Measurements from ENCODE around the gene CASP1. TPM values are rescaled to one million over a fixed set of nuclear protein-coding genes. Genes with fewer than 3 reads are reported as not detected.
"Not testable (repeated sequence)": the region's sequence is repeated elsewhere in the genome, so short reads cannot be mapped to it uniquely, and the experiment has no call there.

The CASP1 gene
- total RNA-seq: 1 to 10 TPM; 6.1 to 8.8 TPM

DNA sequence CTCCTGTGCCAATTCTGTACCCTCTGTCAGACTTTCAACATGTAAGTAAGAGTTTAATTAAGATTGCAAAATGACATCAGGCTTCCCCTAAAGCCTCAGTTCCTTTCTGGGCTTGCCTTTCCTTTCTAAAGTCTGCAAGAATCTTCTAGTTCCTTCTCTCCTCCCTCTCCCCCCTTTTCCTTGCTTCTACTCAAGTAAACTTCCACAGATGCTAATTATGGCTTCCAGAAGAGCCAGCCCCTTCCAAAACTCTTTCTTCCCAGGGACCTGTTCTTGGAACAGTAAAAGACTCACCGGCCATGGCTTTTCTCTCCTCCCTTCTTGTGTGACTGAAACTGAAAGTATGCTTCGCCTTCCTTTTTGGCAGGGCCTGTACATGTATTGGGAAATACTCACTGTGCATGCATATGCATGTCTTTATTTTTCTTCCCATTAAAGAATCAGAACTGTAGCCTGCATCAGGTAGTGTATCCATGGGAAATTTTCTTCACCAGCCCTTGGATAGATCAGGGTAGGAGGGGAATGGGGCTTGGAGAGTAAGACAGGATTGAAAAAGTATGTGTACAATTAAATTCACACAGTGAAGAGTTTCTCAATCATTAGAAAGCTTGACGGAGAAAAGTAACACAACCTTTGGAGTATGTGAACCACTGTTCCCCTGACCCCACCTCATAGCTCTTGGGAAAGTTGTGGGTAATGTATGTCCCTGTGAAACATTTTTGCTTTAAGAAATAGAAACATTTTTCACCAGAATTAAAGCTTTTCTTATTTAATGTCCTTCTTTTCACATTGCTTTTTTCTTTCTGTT, at the start of gene CASP1:
Gene CASP1, minus strand, starts transcription at position 332 of the 808 bp plus-strand sequence. Its CDS starts 31 bp downstream, at position 301.
- peak within 1 kb of the TSS; percentile 30 to 45 for H3K4me3 ChIP-seq
- no peaks in the 10 kb centered on the region for H3K4me1 ChIP-seq
- H3K27ac ChIP-seq: peak within 1 kb of the TSS; percentile 53
- TF ChIP-seq, protein P1, sequence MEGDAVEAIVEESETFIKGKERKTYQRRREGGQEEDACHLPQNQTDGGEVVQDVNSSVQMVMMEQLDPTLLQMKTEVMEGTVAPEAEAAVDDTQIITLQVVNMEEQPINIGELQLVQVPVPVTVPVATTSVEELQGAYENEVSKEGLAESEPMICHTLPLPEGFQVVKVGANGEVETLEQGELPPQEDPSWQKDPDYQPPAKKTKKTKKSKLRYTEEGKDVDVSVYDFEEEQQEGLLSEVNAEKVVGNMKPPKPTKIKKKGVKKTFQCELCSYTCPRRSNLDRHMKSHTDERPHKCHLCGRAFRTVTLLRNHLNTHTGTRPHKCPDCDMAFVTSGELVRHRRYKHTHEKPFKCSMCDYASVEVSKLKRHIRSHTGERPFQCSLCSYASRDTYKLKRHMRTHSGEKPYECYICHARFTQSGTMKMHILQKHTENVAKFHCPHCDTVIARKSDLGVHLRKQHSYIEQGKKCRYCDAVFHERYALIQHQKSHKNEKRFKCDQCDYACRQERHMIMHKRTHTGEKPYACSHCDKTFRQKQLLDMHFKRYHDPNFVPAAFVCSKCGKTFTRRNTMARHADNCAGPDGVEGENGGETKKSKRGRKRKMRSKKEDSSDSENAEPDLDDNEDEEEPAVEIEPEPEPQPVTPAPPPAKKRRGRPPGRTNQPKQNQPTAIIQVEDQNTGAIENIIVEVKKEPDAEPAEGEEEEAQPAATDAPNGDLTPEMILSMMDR (IDR thresholded peaks at IDR 0.05): no peak
- H3K9me3 ChIP-seq: no peaks in the 10 kb centered on the region
- DNase-seq (ENCODE audit: low spot score): peak; percentile 81
- H3K27me3 ChIP-seq: no peaks in the 10 kb centered on the region
- H3K36me3 ChIP-seq: no peaks in the 10 kb centered on the region

DNA sequence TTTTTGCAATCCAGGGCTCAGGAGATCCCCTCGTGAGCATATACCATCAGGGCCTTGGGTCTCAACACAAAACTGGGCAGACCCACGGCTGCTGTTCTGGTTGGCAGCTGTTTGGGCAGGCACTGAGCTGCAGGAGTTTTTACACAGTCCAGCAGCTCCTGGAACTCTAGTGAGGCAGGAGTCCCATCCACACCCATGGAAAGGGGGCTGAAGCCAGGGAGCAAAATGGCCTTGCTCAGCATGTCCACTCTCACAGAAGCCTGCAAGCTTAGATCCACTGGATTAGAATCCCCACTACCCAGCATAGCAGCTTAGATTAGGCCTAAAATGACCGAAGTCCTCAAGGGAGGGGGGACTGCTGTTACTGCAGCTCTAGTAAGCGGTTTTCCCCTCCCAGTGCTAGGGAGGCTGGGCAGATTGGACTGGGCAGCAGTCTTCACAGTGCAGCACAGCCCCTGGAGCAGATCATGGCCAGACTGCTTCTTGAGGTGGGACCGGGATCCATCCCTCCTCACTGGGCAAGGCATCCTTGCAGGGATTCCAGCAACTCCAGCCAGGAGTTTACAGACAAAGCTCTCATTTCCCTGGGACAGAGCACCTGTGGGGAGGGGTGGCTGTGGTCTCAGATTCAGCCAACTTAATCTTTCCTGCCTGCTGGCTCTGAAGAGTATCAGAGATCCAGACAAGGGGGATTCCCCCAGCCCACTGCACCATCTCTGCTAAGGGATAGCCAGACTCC, 46.6 kb upstream of the CASP1 start:
- Histone ChIP-seq H3K27ac (no peak overlapping the region), H3K27me3 (no peaks in the 10 kb centered on the region)

DNA sequence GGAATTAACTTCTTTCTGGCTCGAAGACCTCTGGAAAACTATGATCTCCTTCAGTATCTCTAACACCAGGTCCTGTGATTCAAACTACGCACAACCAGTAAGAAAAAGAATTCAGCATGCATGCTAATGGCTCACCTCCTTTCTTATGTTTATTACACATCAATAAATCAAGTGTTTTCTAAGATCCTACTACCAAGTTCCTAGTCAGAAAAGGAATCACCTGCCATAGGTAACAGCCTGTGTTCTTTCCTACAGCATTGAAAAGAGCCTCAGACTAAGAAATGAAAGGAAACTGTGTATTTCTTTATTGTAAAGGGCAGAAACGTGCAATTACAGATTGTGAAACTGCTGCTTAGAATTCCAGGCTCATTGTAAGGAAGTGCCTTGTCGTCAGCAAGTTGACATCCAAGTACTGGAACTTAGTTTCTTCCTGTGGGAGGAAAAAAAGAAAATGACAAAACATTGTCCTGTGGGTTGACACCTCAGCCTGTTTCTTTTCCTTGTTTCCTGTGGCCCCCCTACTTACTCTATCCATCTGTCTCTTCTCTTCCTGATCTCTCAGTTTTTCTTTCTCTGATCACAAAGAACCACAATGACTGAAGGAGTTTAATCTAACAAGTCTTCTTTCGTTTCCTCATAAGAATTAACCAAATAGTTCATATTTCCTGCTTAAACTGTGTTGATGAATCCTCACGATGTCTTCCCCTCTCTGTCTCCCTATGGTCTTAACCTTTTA, 45.4 kb upstream of the CASP1 start:
- not testable (repeated sequence) for H3K27ac ChIP-seq; DNase-seq (ENCODE audit: low spot score); H3K4me1 ChIP-seq; H3K36me3 ChIP-seq; H3K27me3 ChIP-seq; H3K9me3 ChIP-seq; H3K4me3 ChIP-seq

More for the DNA sequence above, 46.6 kb upstream of the CASP1 start:
- H3K9me3 ChIP-seq: no peaks in the 10 kb centered on the region
- no peak overlapping the region for H3K4me3 ChIP-seq
- H3K4me1 ChIP-seq: no peaks in the 10 kb centered on the region
- H3K36me3 ChIP-seq: no peaks in the 10 kb centered on the region
- DNase-seq (ENCODE audit: low spot score): no peak
- TF ChIP-seq, protein P1 (IDR thresholded peaks at IDR 0.05): no peak

DNA sequence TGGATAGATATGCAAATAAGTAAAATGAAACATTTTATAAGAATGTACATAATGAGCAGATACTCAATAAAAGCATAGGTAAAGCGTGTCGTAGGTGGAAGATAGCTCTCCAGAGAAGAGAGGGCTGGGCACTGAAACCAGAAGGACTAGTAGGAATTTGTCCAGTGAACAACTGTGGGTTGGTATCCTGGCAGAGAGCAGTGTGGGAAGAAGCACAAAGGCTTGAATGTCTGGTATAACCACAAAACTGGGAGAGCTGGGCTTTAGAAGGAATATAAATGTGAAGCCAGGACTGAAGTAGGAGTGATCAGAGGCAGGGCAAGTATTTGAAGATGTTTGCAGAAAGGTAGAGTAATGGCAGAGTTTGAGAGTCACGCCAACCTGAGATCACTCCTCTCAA, 43.3 kb upstream of the CASP1 start:
- Histone ChIP-seq H3K4me1 (no peaks in the 10 kb centered on the region), H3K27me3 (no peaks in the 10 kb centered on the region), H3K27ac (no peak overlapping the region), H3K9me3 (no peaks in the 10 kb centered on the region), H3K4me3 (no peak overlapping the region), H3K36me3 (no peaks in the 10 kb centered on the region)
- DNase-seq (ENCODE audit: low spot score): no peak
- TF ChIP-seq, protein P1 (IDR thresholded peaks at IDR 0.05): no peak

DNA sequence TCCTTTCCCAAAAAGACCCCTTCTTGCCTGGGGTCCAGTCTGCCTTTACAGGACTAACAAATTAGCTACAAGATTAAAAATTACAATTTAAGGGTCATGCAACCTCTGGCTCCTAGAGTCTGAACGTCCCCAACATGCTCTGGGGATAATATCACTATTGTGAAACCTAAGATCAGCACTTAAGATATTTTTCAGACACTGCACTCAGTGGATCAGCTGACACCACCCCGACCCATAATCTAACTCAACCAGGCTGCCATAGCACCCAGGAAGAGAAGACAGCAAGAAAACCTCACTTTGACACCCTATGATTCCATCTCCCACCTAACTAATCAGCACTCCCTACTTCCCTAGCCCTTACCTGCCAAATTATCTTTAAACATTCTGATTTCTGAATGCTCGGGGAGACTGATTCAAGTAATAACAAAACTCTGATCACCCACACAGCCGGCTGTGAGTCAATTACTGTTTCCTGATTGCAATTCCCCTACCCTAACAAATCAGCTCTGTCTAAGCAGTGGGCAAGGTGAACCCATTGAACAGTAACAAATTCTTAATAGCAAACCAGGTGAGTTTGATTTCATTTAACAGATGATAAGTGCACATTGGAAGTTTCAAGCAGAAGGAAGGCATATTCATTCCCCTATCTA, 42.3 kb upstream of the CASP1 start:
- not testable (repeated sequence) for H3K9me3 ChIP-seq; H3K27ac ChIP-seq; H3K27me3 ChIP-seq; H3K4me1 ChIP-seq; H3K36me3 ChIP-seq; DNase-seq (ENCODE audit: low spot score); H3K4me3 ChIP-seq

DNA sequence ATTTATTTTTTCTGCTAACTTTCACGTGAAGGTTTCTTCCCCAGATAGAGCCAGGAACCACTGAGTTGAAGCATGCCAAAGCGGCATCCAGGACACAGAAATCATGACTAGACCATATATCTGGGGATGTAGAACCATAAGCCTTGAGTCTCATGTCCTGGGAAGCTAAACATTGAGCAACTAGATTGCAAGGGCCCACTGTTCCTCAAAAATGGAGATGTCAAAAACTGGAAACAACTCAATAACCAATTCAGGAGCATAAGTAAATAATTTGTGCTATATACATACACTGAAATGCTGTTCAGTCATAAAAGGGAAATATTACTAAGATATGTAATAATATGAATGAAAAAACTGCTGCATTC, 39.2 kb upstream of the CASP1 start:
- Histone ChIP-seq H3K9me3 (no peaks in the 10 kb centered on the region), H3K36me3 (no peaks in the 10 kb centered on the region), H3K27me3 (no peaks in the 10 kb centered on the region), H3K4me3 (no peak overlapping the region), H3K27ac (no peak overlapping the region), H3K4me1 (no peaks in the 10 kb centered on the region)
- TF ChIP-seq, protein P1 (IDR thresholded peaks at IDR 0.05): no peak
- no peak for DNase-seq (ENCODE audit: low spot score)
